Esophagus squamous epithelium (tissue), 4 donors: ENCODE results near the gene IKZF2.

ENCODE experiments used
- CTCF ChIP-seq, 6 experiments: fragments of 450-650 bp in 4 of 6; fragments of 200-600 bp in 2 of 6; sonication (generic) in 2 of 6; IDR thresholded peaks; one replicate each; pipeline ENCODE4 v1.5.1; 2016 to 2019; ENCODE audit warnings: antibody characterized with exemption in 6 of 6, mild to moderate bottlenecking in 4 of 6, moderate library complexity in 4 of 6
- POLR2A ChIP-seq, 4 donors: fragments of 450-650 bp; IDR thresholded peaks; one replicate each; pipeline ENCODE4 v1.6.1; 2017; ENCODE audit warnings: antibody characterized with exemption in 4 of 4, mild to moderate bottlenecking in 4 of 4, moderate library complexity in 3 of 4

- no peak for TF ChIP-seq POLR2A (IDR thresholded peaks at IDR 0.05)
- no peak for TF ChIP-seq CTCF (IDR thresholded peaks at IDR 0.05)
Measured at GRCh38 chr2:213108308-213108707, 43.1 kb downstream of the IKZF2 start.
